Subcutaneous abdominal adipose tissue (tissue), 5 donors: ENCODE data around the gene DOCK1.

ENCODE experiments used
- H3K27ac ChIP-seq: one replicate; pipeline ENCODE4 v1.7.0; 2013; ENCODE audit warnings: low read depth, mild to moderate bottlenecking, inconsistent platforms, low read length, moderate library complexity
- H3K27me3 ChIP-seq, 5 donors: one replicate each; pipeline ENCODE4 v1.7.0; 2013; ENCODE audit warnings: low read length in 5 of 5, inconsistent platforms in 1 of 5; ENCODE audit not compliant: control insufficient read depth in 5 of 5, insufficient read depth in 4 of 5
- H3K36me3 ChIP-seq, 5 donors: one replicate each; pipeline ENCODE4 v1.7.0; 2013; ENCODE audit warnings: low read length in 5 of 5; ENCODE audit not compliant: control insufficient read depth in 5 of 5, insufficient read depth in 5 of 5
- H3K4me1 ChIP-seq, 5 donors: one replicate each; pipeline ENCODE4 v1.7.0; 2013; ENCODE audit warnings: low read length in 5 of 5, mild to moderate bottlenecking in 3 of 5, moderate library complexity in 1 of 5; ENCODE audit not compliant: control insufficient read depth in 5 of 5, insufficient read depth in 5 of 5
- H3K4me3 ChIP-seq, 5 donors: one replicate each; pipeline ENCODE4 v1.7.0; 2013; ENCODE audit warnings: low read length in 5 of 5, low read depth in 1 of 5
- H3K9ac ChIP-seq, 5 donors: one replicate each; pipeline ENCODE4 v1.7.0; 2013; ENCODE audit warnings: low read length in 5 of 5, mild to moderate bottlenecking in 4 of 5, moderate library complexity in 3 of 5
- H3K9me3 ChIP-seq, 5 donors: one replicate each; pipeline ENCODE4 v1.7.0; 2013; ENCODE audit warnings: low read length in 5 of 5; ENCODE audit not compliant: control insufficient read depth in 5 of 5
- donor health status: healthy.
- donor health status: healthy.
- donor health status: healthy.
- donor health status: healthy.
- donor health status: healthy.

The DOCK1 gene

DNA sequence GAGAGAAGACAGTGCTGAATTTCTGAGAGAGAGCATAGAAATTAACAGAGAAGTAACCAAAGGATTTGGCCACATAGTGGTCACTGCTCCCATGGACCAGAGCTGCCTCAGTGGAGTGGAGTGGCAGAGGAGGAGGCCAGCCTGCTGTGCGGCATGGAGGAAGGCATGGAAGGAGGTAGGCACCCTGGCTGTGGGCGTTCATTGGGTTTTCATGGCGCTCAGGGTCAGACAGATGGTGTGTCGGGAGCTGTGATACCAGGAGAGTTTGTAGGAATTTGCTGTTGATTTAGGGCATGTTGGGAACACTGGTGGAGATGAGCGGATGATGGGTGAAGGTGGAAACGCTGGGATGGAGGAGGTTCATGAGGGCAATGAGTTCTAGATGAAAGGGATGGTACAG lies 370.0 kb downstream of the DOCK1 start:
- H3K36me3 ChIP-seq: peaks cover 0 to 16% (median 5%) of the 10 kb centered on the region in 5 donors
- no peaks in the 10 kb centered on the region for H3K27me3 ChIP-seq
- no peak overlapping the region for H3K9ac ChIP-seq
- no peak overlapping the region for H3K27ac ChIP-seq
- H3K9me3 ChIP-seq: no peaks in the 10 kb centered on the region
- H3K4me1 ChIP-seq: no peaks in the 10 kb centered on the region
- H3K4me3 ChIP-seq: no peak overlapping the region

DNA sequence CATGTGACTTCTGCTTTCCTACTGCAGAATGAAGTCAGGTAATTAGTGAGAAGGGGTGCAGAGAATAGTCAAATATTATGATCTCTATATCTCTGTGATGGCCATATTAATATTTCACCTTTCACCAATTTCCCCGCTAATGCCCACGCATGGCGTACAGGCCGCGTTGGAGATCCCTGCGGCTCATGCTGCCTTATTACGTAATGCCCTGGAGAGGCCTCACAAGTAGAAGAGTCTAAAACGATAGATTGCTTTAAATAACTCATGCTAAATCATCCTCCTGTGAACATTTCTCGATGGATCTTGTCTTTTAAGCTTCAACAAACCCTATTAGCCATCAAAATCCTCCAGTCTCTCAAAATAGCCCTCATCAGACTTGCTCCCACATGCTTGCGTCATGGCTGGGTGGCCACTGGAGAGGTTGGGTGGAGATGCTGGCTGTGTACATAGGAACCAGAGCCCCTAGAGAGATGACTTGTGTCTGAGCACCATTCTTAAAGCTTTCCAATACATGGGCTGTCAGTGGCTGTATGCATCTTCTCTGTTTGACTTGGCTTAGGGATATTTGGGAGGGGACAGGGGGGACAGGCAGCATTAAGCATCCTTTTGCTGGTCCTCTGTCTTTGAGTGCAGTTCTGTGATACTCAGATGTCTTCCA lies 370.7 kb downstream of the DOCK1 start:
- no peak overlapping the region for H3K27ac ChIP-seq
- no peak overlapping the region for H3K9ac ChIP-seq
- no peaks in the 10 kb centered on the region for H3K4me1 ChIP-seq
- H3K9me3 ChIP-seq: no peaks in the 10 kb centered on the region
- H3K4me3 ChIP-seq: no peak overlapping the region
- no peaks in the 10 kb centered on the region for H3K27me3 ChIP-seq
- H3K36me3 ChIP-seq: peaks cover 0 to 16% (median 5%) of the 10 kb centered on the region in 5 donors

- Histone ChIP-seq H3K9ac (no peak overlapping the region), H3K36me3 (peaks cover 2 to 17% (median 4%) of the 10 kb centered on the region in 5 donors), H3K27ac (no peak overlapping the region), H3K4me3 (no peak overlapping the region), H3K27me3 (no peaks in the 10 kb centered on the region), H3K9me3 (no peaks in the 10 kb centered on the region), H3K4me1 (no peaks in the 10 kb centered on the region)
Observed at GRCh38 chr10:127276794-127277462, 371.7 kb downstream of the DOCK1 start.

- no peaks in the 10 kb centered on the region for H3K27me3 ChIP-seq
Observed at GRCh38 chr10:127278001-127278400, 372.8 kb downstream of the DOCK1 start.

GRCh38 chr10:127279334-127279774 lies 374.1 kb downstream of the DOCK1 start:
- H3K9me3 ChIP-seq: peaks cover 0 to 6% (median 3%) of the 10 kb centered on the region in 5 donors
- H3K4me3 ChIP-seq: no peak overlapping the region
- H3K4me1 ChIP-seq: no peaks in the 10 kb centered on the region
- H3K27ac ChIP-seq: no peak overlapping the region
- H3K27me3 ChIP-seq: no peaks in the 10 kb centered on the region
- peaks cover 2 to 14% (median 6%) of the 10 kb centered on the region in 5 donors for H3K36me3 ChIP-seq
- H3K9ac ChIP-seq: no peak overlapping the region

More at GRCh38 chr10:127278001-127278400, 372.8 kb downstream of the DOCK1 start:
- H3K9me3 ChIP-seq: peaks cover 0 to 3% (median under 1%) of the 10 kb centered on the region in 5 donors
- no peak overlapping the region for H3K9ac ChIP-seq
- H3K36me3 ChIP-seq: peaks cover 2 to 16% (median 4%) of the 10 kb centered on the region in 5 donors
- no peaks in the 10 kb centered on the region for H3K4me1 ChIP-seq
- H3K27ac ChIP-seq: no peak overlapping the region
- H3K4me3 ChIP-seq: no peak overlapping the region

GRCh38 chr10:127280446-127280845 lies 375.2 kb downstream of the DOCK1 start:
- peaks cover 0 to 8% (median 3%) of the 10 kb centered on the region in 5 donors for H3K9me3 ChIP-seq
- no peak overlapping the region for H3K4me3 ChIP-seq
- no peaks in the 10 kb centered on the region for H3K4me1 ChIP-seq
- H3K9ac ChIP-seq: no peak overlapping the region
- peaks cover 2 to 13% (median 6%) of the 10 kb centered on the region in 5 donors for H3K36me3 ChIP-seq
- H3K27ac ChIP-seq: no peak overlapping the region
- no peaks in the 10 kb centered on the region for H3K27me3 ChIP-seq

DNA sequence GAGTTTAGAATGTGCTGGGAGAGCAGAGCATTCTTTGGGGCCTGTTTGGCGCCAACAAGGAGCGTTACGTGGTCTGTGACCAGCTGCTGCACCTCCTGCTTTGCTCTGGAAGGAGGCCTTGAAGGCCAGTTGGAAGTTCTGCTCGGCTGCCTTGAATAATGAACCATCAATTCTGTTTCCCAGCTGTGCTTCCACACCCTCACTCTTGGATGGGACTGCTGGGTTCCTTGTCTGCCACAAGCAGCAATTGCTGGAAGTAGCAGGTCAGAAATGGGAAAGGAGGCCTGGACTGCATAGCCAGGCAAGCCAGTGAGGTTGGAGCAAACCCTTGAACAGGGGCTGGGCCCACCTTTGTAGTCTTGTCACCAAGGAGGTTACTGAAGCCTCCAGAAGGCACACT lies 377.8 kb downstream of the DOCK1 start:
- no peaks in the 10 kb centered on the region for H3K4me1 ChIP-seq
- H3K9ac ChIP-seq: no peak overlapping the region

DNA sequence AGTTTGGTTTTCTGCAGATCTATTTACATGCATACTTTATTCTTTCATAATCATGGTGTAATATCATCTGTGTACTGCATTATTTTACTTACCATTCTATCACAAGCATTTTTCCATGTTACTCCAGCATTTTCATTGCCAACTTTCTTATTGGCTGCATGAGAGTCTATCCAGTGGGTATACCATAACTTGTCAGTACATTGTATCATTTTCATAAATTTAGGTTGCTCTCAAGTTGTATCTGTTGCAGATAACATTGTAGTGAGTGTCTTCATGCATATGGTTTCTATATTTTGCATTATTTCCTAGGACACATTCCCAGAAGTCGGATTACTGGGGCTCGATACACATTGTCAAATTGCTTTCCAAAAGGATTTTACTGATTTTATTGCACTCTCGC lies 378.3 kb downstream of the DOCK1 start:
- peaks cover 0 to 20% (median 15%) of the 10 kb centered on the region in 5 donors for H3K9me3 ChIP-seq
- H3K4me1 ChIP-seq: no peaks in the 10 kb centered on the region
- H3K36me3 ChIP-seq: peaks cover 2 to 18% (median 6%) of the 10 kb centered on the region in 5 donors
- H3K9ac ChIP-seq: no peak overlapping the region
- no peak overlapping the region for H3K4me3 ChIP-seq
- H3K27me3 ChIP-seq: no peaks in the 10 kb centered on the region
- H3K27ac ChIP-seq: no peak overlapping the region

More for the DNA sequence above, 377.8 kb downstream of the DOCK1 start:
- Histone ChIP-seq H3K27ac (no peak overlapping the region), H3K4me3 (peak overlapping the region in 1 of 5 donors; percentile 13), H3K36me3 (peaks cover 2 to 18% (median 6%) of the 10 kb centered on the region in 5 donors), H3K27me3 (no peaks in the 10 kb centered on the region), H3K9me3 (peaks cover 0 to 17% (median 11%) of the 10 kb centered on the region in 5 donors)

DNA sequence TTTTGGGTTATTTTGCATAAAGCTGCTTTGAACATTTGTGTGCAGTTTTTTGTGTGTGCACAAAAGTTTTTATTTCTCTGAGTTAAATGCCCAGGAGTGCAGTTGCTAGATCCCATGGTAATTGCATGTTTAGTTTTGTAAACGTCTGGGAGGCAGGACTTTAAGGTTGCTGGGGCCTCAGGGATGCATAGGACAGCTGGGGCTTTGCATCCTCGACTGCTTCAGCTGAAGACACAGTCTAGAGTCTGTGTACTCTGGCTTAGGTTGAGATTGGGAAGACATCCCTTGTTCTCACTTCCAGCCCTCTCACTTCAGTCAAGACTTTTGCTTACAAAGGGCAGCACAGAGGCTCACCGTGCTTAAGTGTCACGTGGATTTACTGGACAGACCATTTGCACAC lies 385.6 kb downstream of the DOCK1 start:
- Histone ChIP-seq H3K9ac (no peak overlapping the region), H3K27me3 (no peaks in the 10 kb centered on the region), H3K36me3 (peaks cover 0 to 4% (median 2%) of the 10 kb centered on the region in 5 donors), H3K27ac (no peak overlapping the region), H3K9me3 (peaks cover 0 to 15% (median 10%) of the 10 kb centered on the region in 5 donors), H3K4me3 (no peak overlapping the region), H3K4me1 (peaks cover 0 to 4% (median 0%) of the 10 kb centered on the region in 5 donors)

DNA sequence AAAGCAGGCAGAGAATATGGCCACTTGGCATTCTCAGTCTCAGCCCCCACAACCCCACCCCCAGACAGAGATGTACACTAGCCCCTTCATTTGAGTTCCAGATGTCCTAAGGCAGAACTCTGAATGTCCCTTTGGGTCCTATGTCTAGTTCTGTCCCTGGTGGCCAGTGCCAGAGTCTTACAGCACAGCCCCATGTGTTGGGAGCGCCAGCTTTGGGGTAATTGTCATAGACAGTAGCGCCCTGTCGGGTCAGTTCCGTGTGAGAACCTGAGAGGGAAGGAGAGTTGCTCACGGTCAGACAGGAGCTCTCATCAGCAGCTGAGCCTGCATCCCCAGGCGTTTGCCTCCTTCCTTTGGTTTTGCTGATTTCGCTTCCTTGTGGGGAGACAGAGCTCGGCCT lies 386.1 kb downstream of the DOCK1 start:
- H3K9me3 ChIP-seq: peaks cover 0 to 15% (median 10%) of the 10 kb centered on the region in 5 donors
- no peak overlapping the region for H3K4me3 ChIP-seq
- H3K27ac ChIP-seq: no peak overlapping the region
- H3K27me3 ChIP-seq: no peaks in the 10 kb centered on the region
- peaks cover 0 to 4% (median 0%) of the 10 kb centered on the region in 5 donors for H3K4me1 ChIP-seq
- H3K36me3 ChIP-seq: peaks cover 0 to 3% (median 2%) of the 10 kb centered on the region in 5 donors
- H3K9ac ChIP-seq: no peak overlapping the region
